Measurements from ENCODE around the gene AHDC1. TPM values are rescaled to one million over a fixed set of nuclear protein-coding genes. Genes with fewer than 3 reads are reported as not detected.

The AHDC1 gene
- total RNA-seq, 4 donors from 2014 or later, result 25.5 to 91.4 (median 47.8) TPM

DNA sequence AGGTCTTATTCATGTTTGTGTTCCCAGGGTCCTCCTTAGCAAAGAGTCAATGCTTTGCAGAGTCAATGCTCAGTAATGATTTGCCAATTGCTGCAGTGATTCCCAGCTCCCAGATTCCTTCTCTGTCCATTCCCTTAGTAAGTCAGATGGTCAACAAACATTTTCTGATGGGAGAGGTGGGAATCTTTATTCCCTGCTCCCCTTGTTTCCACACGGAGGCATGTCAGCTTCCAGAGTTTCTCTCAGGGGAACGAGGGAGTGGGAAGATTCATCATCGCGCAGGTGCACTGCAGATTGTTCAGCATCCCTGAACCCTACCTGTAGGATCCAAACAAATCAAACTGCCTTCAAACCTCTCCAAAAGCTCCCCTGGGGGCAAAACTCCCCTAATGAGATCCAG, 7.5 kb upstream of the AHDC1 start:
- intact Hi-C loops (cut with DNase I), result no loop called here
- H3K4me3 ChIP-seq (replicated peaks in 1 of 3), result no peak overlapping the region
- 76 to 88% methylated on average over 4 of the region's 4 CpGs for WGBS, 2 donors
- H3K4me1 ChIP-seq, result peaks cover 8 to 10% of the 10 kb centered on the region in 2 donors
- TF ChIP-seq, protein P1, sequence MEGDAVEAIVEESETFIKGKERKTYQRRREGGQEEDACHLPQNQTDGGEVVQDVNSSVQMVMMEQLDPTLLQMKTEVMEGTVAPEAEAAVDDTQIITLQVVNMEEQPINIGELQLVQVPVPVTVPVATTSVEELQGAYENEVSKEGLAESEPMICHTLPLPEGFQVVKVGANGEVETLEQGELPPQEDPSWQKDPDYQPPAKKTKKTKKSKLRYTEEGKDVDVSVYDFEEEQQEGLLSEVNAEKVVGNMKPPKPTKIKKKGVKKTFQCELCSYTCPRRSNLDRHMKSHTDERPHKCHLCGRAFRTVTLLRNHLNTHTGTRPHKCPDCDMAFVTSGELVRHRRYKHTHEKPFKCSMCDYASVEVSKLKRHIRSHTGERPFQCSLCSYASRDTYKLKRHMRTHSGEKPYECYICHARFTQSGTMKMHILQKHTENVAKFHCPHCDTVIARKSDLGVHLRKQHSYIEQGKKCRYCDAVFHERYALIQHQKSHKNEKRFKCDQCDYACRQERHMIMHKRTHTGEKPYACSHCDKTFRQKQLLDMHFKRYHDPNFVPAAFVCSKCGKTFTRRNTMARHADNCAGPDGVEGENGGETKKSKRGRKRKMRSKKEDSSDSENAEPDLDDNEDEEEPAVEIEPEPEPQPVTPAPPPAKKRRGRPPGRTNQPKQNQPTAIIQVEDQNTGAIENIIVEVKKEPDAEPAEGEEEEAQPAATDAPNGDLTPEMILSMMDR (IDR thresholded peaks at IDR 0.05), result no peak
- no peak for TF ChIP-seq POLR2A (IDR thresholded peaks at IDR 0.05)
- H3K36me3 ChIP-seq, result no peaks in the 10 kb centered on the region
- H3K27ac ChIP-seq, result no peak overlapping the region
- H3K27me3 ChIP-seq, result no peaks in the 10 kb centered on the region
- no peak for DNase-seq
- H3K9me3 ChIP-seq, result no peaks in the 10 kb centered on the region

DNA sequence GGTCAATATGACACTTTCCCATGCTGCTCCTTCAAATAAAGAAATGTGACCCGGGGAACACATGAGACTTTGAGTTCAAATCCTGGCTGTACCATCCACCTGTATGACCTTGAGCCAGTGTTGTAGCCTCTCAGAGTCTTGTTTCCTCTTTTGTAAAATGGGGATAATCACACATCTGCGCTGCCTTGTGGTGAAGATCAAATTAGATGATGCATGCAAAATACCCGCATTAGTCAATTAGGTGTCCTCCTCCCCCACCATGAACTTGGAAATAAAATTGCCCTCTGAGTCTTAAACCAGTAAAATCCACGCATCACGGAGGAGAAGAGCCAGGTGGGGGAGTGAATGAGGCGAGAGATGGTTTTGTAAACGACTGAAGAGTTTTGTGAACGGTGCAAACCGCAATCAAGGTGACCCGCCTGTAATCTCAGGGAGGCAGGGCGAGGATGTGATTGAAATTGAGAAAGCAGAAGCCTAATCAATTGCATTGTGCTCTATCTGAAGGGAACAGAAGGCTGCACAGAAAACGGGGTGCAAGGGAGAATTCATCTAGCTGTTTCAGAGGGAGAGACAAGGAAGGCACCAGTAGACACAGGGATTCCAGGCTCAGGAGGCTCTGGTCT, 5.8 kb upstream of the AHDC1 start:
- Histone ChIP-seq H3K27me3 (no peaks in the 10 kb centered on the region), H3K36me3 (no peaks in the 10 kb centered on the region), H3K4me1 (peaks cover 12 to 14% of the 10 kb centered on the region in 2 donors), H3K27ac (no peak overlapping the region), H3K9me3 (no peaks in the 10 kb centered on the region), H3K4me3 (replicated peaks in 1 of 3) (no peak overlapping the region)
- intact Hi-C loops (cut with DNase I), result loop anchor here (2.0 to 5.0 kb wide), 2 partner anchors 53 to 207 kb away; no protein-coding TSS in a partner anchor
- WGBS, 2 donors, result 75 to 80% methylated on average over 12 of the region's 12 CpGs
- DNase-seq, result no peak
- TF ChIP-seq, protein P1 (IDR thresholded peaks at IDR 0.05), result no peak
- TF ChIP-seq POLR2A (IDR thresholded peaks at IDR 0.05), result no peak

DNA sequence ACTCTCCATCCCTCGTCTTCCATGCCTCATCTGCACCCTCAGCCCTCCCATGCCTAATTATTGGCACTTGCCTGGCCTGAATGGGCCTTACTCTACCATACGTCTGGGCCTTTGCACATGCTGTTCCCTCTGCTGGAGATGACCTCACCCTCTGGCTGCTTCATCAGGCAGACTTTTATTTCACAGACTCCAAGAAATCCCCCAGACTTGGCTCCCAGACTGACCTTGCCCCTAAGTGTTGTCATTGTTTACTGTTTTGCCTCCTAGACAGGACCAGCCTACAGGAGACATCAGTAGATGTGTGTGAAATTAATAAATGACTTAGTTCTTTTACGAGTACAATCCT, 5.2 kb upstream of the AHDC1 start:
- no peak for TF ChIP-seq POLR2A (IDR thresholded peaks at IDR 0.05)
- TF ChIP-seq, protein P1 (IDR thresholded peaks at IDR 0.05), result no peak
- Histone ChIP-seq H3K9me3 (no peaks in the 10 kb centered on the region), H3K4me3 (replicated peaks in 1 of 3) (no peak overlapping the region), H3K36me3 (no peaks in the 10 kb centered on the region), H3K27ac (no peak overlapping the region), H3K4me1 (peaks cover 9 to 10% of the 10 kb centered on the region in 2 donors), H3K27me3 (no peaks in the 10 kb centered on the region)
- intact Hi-C loops (cut with DNase I), result loop anchor here (2.0 to 5.0 kb wide), 2 partner anchors 54 to 207 kb away; no protein-coding TSS in a partner anchor
- WGBS, 2 donors, result 69 to 74% methylated on average over 3 of the region's 3 CpGs
- no peak for DNase-seq

DNA sequence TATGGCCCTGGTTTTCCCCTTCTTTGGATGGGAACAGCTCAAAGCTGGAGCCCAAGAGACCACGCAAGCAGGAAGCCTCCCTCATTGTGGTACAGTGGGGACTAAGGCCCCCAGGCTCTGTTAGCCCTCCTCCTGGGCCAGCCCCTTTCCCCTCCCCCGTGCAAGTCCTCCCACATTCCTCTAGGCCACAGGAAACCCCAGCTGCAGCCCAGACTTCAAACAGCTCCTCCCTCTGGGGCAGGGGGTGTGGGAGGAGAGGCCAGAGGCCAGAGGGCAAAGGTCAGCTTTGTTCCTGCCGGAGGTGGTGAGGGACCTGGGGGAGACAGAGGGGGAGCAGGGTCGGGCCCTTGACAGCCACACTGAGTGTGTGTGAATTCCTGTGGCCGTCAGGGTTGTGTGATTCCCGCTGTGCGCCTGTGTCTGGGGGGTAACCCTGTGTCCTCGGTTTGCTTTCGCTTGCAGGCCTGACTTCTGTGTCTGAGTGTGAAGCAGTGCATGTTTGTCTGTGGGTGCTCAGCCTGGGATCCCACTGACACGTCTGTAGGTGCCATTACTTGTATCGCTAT, 3.4 kb upstream of the AHDC1 start:
- Histone ChIP-seq H3K4me3 (replicated peaks in 1 of 3) (no peak overlapping the region), H3K4me1 (peaks cover 10 to 12% of the 10 kb centered on the region in 2 donors), H3K27me3 (no peaks in the 10 kb centered on the region), H3K9me3 (no peaks in the 10 kb centered on the region), H3K27ac (no peak overlapping the region), H3K36me3 (no peaks in the 10 kb centered on the region)
- no peak for DNase-seq
- intact Hi-C loops (cut with DNase I), result loop anchor here (5.0 kb wide), 1 partner anchor 205 kb away; no protein-coding TSS in a partner anchor
- TF ChIP-seq, protein P1 (IDR thresholded peaks at IDR 0.05), result no peak
- no peak for TF ChIP-seq POLR2A (IDR thresholded peaks at IDR 0.05)
- WGBS, 2 donors, result 74 to 78% methylated on average over 11 of the region's 11 CpGs

DNA sequence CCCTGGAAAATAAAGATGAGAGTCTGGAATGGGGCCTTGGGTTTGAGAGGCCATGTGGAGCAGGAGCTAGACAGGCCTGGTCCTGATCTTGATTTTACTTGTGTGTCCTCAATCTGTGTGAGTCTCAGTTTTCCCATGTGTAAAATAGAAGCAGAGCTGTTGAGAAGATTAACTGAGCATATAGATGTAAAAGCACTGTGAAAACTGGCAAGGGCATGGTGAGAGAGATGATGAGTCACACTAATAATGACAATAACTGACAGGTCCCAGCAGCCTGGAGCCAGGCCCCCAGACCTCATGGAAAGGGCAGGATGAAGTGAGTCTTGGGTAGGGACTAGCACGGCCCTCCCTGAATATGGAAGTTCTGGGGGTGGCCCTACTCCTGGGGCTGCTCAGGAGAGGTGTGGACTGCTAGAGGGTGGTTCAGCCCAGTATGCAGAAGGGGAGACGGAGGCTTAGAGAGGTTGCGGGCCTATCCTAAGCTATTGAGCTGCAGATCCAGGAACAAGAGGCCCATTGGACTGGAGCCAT, 2.8 kb upstream of the AHDC1 start:
- Histone ChIP-seq H3K4me1 (peaks cover 14 to 16% of the 10 kb centered on the region in 2 donors), H3K4me3 (replicated peaks in 1 of 3) (no peak overlapping the region), H3K27ac (no peak overlapping the region), H3K36me3 (no peaks in the 10 kb centered on the region), H3K9me3 (no peaks in the 10 kb centered on the region), H3K27me3 (no peaks in the 10 kb centered on the region)
- WGBS, 2 donors, result 56 to 68% methylated on average over 3 of the region's 3 CpGs
- DNase-seq, result no peak
- intact Hi-C loops (cut with DNase I), result loop anchor here (5.0 kb wide), 1 partner anchor 204 kb away; no protein-coding TSS in a partner anchor
- TF ChIP-seq POLR2A (IDR thresholded peaks at IDR 0.05), result no peak
- TF ChIP-seq, protein P1 (IDR thresholded peaks at IDR 0.05), result no peak
